K562 (cell line): ENCODE results near the gene CCDC183. TPM values are rescaled to one million over a fixed set of nuclear protein-coding genes. Genes with fewer than 3 reads are reported as not detected.

Experiments used
- FOXO4 ChIP-seq: fragments of 450-650 bp; formaldehyde crosslinking; IDR thresholded peaks from 2 replicates; pipeline ENCODE4 v1.4.0; 2020; ENCODE audit warnings: mild to moderate bottlenecking, moderate library complexity
- IRF9 ChIP-seq: fragments of 450-650 bp; IDR thresholded peaks from 2 replicates; pipeline ENCODE4 v1.6.1; 2016; ENCODE audit warnings: missing biosample characterization, missing genetic modification characterization
- KDM4B ChIP-seq, 2 experiments: fragments of 450-650 bp in 1 of 2; sonication (generic) in 1 of 2; IDR thresholded peaks; 2 replicates each; pipeline ENCODE4 v1.6.1; 2016 to 2017; ENCODE audit warnings: borderline replicate concordance in 2 of 2, antibody characterized with exemption in 1 of 2, low read depth in 1 of 2, mild to moderate bottlenecking in 1 of 2
- KLF6 ChIP-seq: fragments of 250-450 bp; sonication (Bioruptor Pico); IDR thresholded peaks from 2 replicates; pipeline ENCODE4 v1.4.0; 2020; ENCODE audit warnings: mild to moderate bottlenecking, moderate library complexity, borderline replicate concordance
- NR2C1 ChIP-seq, 2 experiments: fragments of 450-650 bp; IDR thresholded peaks; 2 replicates each; pipeline ENCODE4 v1.6.1; 2017; ENCODE audit warnings: mild to moderate bottlenecking in 2 of 2, antibody characterized with exemption in 1 of 2, inconsistent platforms in 1 of 2, missing compliant biosample characterization in 1 of 2, missing genetic modification characterization in 1 of 2
- PBX2 ChIP-seq, 2 experiments: IDR thresholded peaks in 1 of 2; conservative IDR thresholded peaks in 1 of 2; 2 replicates each; pipeline ENCODE4 v1.6.1; 2016; ENCODE audit warnings: low read depth in 2 of 2, mild to moderate bottlenecking in 1 of 2, missing compliant biosample characterization in 1 of 2, missing genetic modification characterization in 1 of 2, moderate library complexity in 1 of 2
- PTTG1 ChIP-seq: fragments of 450-650 bp; IDR thresholded peaks from 2 replicates; pipeline ENCODE4 v1.6.1; 2016; ENCODE audit warnings: low read depth, mild to moderate bottlenecking, missing genetic modification characterization, missing compliant biosample characterization
- SFPQ ChIP-seq: fragments of 200-400 bp; formaldehyde crosslinking; IDR thresholded peaks from 2 replicates; pipeline ENCODE4 v1.6.1; 2017; ENCODE audit warnings: mild to moderate bottlenecking, low read depth, low read length, moderate library complexity
- SRSF1 ChIP-seq: fragments of 200-400 bp; formaldehyde crosslinking; IDR thresholded peaks from 2 replicates; pipeline ENCODE4 v1.6.1; 2017; ENCODE audit warnings: mild to moderate bottlenecking, low read depth, low read length, moderate library complexity
- ZBTB12 ChIP-seq: fragments of 250-450 bp; sonication (Bioruptor Pico); IDR thresholded peaks from 2 replicates; pipeline ENCODE4 v1.4.0; 2020
- ZBTB9 ChIP-seq: fragments of 450-650 bp; formaldehyde crosslinking; IDR thresholded peaks from 2 replicates; pipeline ENCODE4 v1.4.0; 2020; ENCODE audit warnings: mild to moderate bottlenecking, moderate library complexity
- ZNF239 ChIP-seq: fragments of 250-450 bp; sonication (Bioruptor Pico); IDR thresholded peaks from 2 replicates; pipeline ENCODE4 v1.4.0; 2020; ENCODE audit warnings: mild to moderate bottlenecking
- ZNF583 ChIP-seq: fragments of 250-450 bp; sonication (Bioruptor Pico); IDR thresholded peaks from 2 replicates; pipeline ENCODE4 v1.4.0; 2020
- polyA plus RNA-seq, 8 experiments: library from polyadenylated mRNA; depleted of rRNA in 4 of 8; stranded (reverse) in 5 of 8; unstranded in 3 of 8; fragments of >200 nt; fragmentation: Nextera tagmentation in 2 of 8; fragmentation: Illumina TruSeq in 1 of 8; extraction: Ambion mirVana in 2 of 8; extraction: Trizol in 1 of 8; gene quantifications; 2 replicates each; pipeline versions ENCODE4 v1.2.1 to v1.2.3, GENCODE V29; 2011 to 2014; ENCODE audit warnings: inconsistent platforms in 1 of 8, missing spikeins in 1 of 8
- total RNA-seq, 7 experiments: library from RNA; depleted of rRNA in 6 of 7; stranded (reverse); fragments of >200 nt in 6 of 7; fragmentation: Illumina TruSeq in 2 of 7; extraction: Trizol in 2 of 7; gene quantifications; 2 replicates each; pipeline versions ENCODE4 v1.2.1 to v1.2.3, GENCODE V29; 2011 to 2021; ENCODE audit warnings: low replicate concordance in 1 of 7

The CCDC183 gene
- total and polyA plus RNA-seq, 9 of the 15 experiments (the other 6 are each of a cell fraction or from before 2014, with no cell fraction given): 0.21 to 0.60 (median 0.29) TPM; not detected in 4

- TF ChIP-seq PBX2 (CRISPR knock-in tag; IDR thresholded peaks at IDR 0.05; ENCODE audit: low read depth): no peak
- TF ChIP-seq PBX2 (tag; conservative IDR thresholded peaks at IDR 0.05; ENCODE audit: low read depth): 0 out of 2 replicates have a peak, but pooled peaks have one; percentile 13
- peak; percentile 88 for TF ChIP-seq ZNF583 (CRISPR knock-in tag)
- TF ChIP-seq IRF9 (tag): peak; percentile 74; the same call in 1 of the 2 replicates
- TF ChIP-seq KLF6 (CRISPR knock-in tag): peak; percentile 96
- TF ChIP-seq SFPQ: no peak
- TF ChIP-seq ZBTB9 (CRISPR knock-in tag): peak; percentile 95
- peak; percentile 92 for TF ChIP-seq PTTG1 (tag)
- peak; percentile 70 for TF ChIP-seq ZBTB12
- TF ChIP-seq NR2C1 (IDR thresholded peaks at IDR 0.05): no peak
- peak; percentile 80 for TF ChIP-seq NR2C1 (tag; IDR thresholded peaks at IDR 0.05)
- TF ChIP-seq SRSF1: no peak
- TF ChIP-seq ZNF239 (CRISPR knock-in tag): peak; percentile 77
- 0 out of 2 replicates have a peak, but pooled peaks have one; percentile 24 for TF ChIP-seq FOXO4 (CRISPR knock-in tag)
- no peak for TF ChIP-seq KDM4B (IDR thresholded peaks at IDR 0.05; ENCODE audit: borderline replicate concordance in 2 of 2, low read depth in 1 of 2)
Observed at GRCh38 chr9:136789523-136789937, 6.6 kb upstream of the CCDC183 start (continued).
